ENCODE data around the gene NIM1K. TPM values are rescaled to one million over a fixed set of nuclear protein-coding genes. Genes with fewer than 3 reads are reported as not detected.

NIM1K gene
- total RNA-seq, 4 donors from 2014 or later: 0.42 to 2.3 (median 1.6) TPM

DNA sequence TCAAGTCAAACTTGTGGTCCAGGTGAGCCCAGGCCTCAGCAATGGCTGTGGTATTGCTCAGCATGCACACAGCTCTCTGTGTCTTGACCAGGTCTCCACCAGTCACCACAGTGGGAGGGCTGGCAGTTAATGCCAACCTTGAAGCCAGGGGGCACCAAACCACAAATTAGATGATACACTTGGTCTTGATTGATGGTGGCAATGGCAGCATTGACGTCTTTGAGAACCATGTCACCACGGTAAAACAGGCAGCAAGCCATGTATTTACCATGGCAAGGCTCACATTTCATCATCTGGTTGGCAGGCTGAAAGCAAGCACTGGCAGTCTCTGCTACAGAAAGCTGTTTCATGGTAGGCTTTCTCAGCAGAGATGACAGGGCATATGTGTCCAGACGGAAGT is 40.0 kb downstream of the NIM1K start:
- Histone ChIP-seq H3K9me3 (no peaks in the 10 kb centered on the region), H3K4me1 (no peaks in the 10 kb centered on the region), H3K27me3 (no peaks in the 10 kb centered on the region), H3K27ac (replicated peaks in 1 of 4) (no peak overlapping the region), H3K36me3 (no peaks in the 10 kb centered on the region), H3K4me3 (no peak overlapping the region)
- TF ChIP-seq POLR2AphosphoS5 (IDR thresholded peaks at IDR 0.05) (no peak), CTCF (IDR thresholded peaks at IDR 0.05) (no peak), POLR2A (IDR thresholded peaks at IDR 0.05; ENCODE audit: low read depth) (no peak), EP300 (IDR thresholded peaks at IDR 0.05) (no peak)
- 86% methylated on average over 2 of the region's 3 CpGs for WGBS
- intact Hi-C loops (cut with DNase I): no loop called here
- no peak for DNase-seq (ENCODE audit: extremely low spot score)

DNA sequence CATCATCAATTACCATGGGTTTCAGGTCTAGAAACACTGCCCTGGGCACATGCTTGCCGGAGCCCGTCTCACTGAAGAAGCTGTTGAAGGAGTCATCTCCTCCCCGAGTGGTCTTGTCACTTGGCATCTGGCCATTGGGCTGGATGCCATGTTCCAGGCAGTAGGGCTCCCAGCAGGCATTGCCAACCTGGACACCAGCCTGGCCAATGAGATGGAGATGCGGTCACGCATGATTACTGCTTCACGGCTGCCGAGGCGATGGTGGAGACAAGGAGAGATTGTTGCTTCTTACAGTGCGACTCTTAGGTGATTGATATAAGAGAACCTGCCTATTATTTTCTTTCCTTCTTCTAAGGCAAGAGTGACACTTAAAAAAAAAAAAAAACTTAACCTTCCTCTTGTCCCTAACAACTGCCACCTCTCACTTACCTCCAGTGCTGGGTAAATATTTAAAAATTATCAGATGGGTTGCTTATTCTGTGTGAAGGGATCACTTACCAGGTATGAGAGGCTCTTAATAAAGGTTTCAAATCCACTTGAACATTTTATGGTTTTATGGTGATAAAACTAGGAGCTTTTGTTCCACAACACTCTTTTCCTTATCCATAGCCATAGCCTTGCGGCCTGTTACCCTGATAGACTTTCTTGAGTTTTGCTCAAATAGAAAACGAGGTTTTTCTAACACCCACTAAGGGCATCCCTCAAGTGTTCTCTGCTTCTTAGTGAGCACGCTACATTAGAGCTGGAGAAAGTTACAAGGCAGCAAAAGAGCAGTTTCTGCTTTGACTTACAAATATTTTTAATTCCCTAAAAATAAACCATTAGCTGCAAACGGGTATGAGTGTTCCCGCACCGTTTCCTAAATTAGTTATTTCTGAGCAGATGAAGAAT is 41.2 kb downstream of the NIM1K start:
- 93% methylated on average over 15 of the region's 15 CpGs for WGBS
- H3K27me3 ChIP-seq: no peaks in the 10 kb centered on the region
- no peak for DNase-seq (ENCODE audit: extremely low spot score)
- no peaks in the 10 kb centered on the region for H3K9me3 ChIP-seq
- no peak overlapping the region for H3K4me3 ChIP-seq
- H3K27ac ChIP-seq (replicated peaks in 1 of 4): no peak overlapping the region
- no peaks in the 10 kb centered on the region for H3K4me1 ChIP-seq
- intact Hi-C loops (cut with DNase I): no loop called here
- no peak for TF ChIP-seq POLR2A (IDR thresholded peaks at IDR 0.05; ENCODE audit: low read depth)
- no peak for TF ChIP-seq CTCF (IDR thresholded peaks at IDR 0.05)
- no peak for TF ChIP-seq POLR2AphosphoS5 (IDR thresholded peaks at IDR 0.05)
- no peak for TF ChIP-seq EP300 (IDR thresholded peaks at IDR 0.05)
- no peaks in the 10 kb centered on the region for H3K36me3 ChIP-seq

GRCh38 chr5:43233946-43234345 is 41.9 kb downstream of the NIM1K start:
- no peaks in the 10 kb centered on the region for H3K27me3 ChIP-seq

GRCh38 chr5:43236653-43237355 is 44.8 kb downstream of the NIM1K start:
- Histone ChIP-seq H3K27me3 (no peaks in the 10 kb centered on the region), H3K27ac (replicated peaks in 1 of 4) (no peak overlapping the region), H3K9me3 (no peaks in the 10 kb centered on the region), H3K4me1 (no peaks in the 10 kb centered on the region), H3K36me3 (no peaks in the 10 kb centered on the region), H3K4me3 (no peak overlapping the region)
- DNase-seq (ENCODE audit: extremely low spot score): no peak
- TF ChIP-seq POLR2A (IDR thresholded peaks at IDR 0.05; ENCODE audit: low read depth) (no peak), EP300 (IDR thresholded peaks at IDR 0.05) (no peak), POLR2AphosphoS5 (IDR thresholded peaks at IDR 0.05) (no peak), CTCF (IDR thresholded peaks at IDR 0.05) (no peak)
- 81% methylated on average over 5 of the region's 5 CpGs for WGBS
- intact Hi-C loops (cut with DNase I): no loop called here

More at GRCh38 chr5:43233946-43234345, 41.9 kb downstream of the NIM1K start:
- H3K27ac ChIP-seq (replicated peaks in 1 of 4): no peak overlapping the region
- no peaks in the 10 kb centered on the region for H3K4me1 ChIP-seq
- WGBS: 66% methylated on average over 3 of the region's 3 CpGs
- H3K4me3 ChIP-seq: no peak overlapping the region
- no peak for DNase-seq (ENCODE audit: extremely low spot score)
- intact Hi-C loops (cut with DNase I): no loop called here
- TF ChIP-seq POLR2A (IDR thresholded peaks at IDR 0.05; ENCODE audit: low read depth): no peak
- no peak for TF ChIP-seq POLR2AphosphoS5 (IDR thresholded peaks at IDR 0.05)
- no peak for TF ChIP-seq CTCF (IDR thresholded peaks at IDR 0.05)
- no peak for TF ChIP-seq EP300 (IDR thresholded peaks at IDR 0.05)
- H3K36me3 ChIP-seq: no peaks in the 10 kb centered on the region
- H3K9me3 ChIP-seq: no peaks in the 10 kb centered on the region

All from esophagus muscularis mucosa (tissue), 4 donors.